Dermis microvascular lymphatic vessel endothelial cell (primary cell): ENCODE data around the gene ATP4A. TPM values are rescaled to one million over a fixed set of nuclear protein-coding genes. Genes with fewer than 3 reads are reported as not detected.
"Not testable (repeated sequence)": the region's sequence is repeated elsewhere in the genome, so short reads cannot be mapped to it uniquely, and the experiment has no call there.

Source experiments
- DNase-seq, 2 donors: peaks; one replicate each; pipeline versions ENCODE4 v3.0.0 to v3.0.0-alpha.2; 2010; ENCODE audit warnings: low read depth in 2 of 2
- total RNA-seq: library from RNA; depleted of rRNA; stranded (reverse); fragments of >200 nt; gene quantifications from 2 replicates; pipeline ENCODE4 v1.2.1, GENCODE V29; 2014

ATP4A gene
- total RNA-seq: not detected in 2 replicates

DNA sequence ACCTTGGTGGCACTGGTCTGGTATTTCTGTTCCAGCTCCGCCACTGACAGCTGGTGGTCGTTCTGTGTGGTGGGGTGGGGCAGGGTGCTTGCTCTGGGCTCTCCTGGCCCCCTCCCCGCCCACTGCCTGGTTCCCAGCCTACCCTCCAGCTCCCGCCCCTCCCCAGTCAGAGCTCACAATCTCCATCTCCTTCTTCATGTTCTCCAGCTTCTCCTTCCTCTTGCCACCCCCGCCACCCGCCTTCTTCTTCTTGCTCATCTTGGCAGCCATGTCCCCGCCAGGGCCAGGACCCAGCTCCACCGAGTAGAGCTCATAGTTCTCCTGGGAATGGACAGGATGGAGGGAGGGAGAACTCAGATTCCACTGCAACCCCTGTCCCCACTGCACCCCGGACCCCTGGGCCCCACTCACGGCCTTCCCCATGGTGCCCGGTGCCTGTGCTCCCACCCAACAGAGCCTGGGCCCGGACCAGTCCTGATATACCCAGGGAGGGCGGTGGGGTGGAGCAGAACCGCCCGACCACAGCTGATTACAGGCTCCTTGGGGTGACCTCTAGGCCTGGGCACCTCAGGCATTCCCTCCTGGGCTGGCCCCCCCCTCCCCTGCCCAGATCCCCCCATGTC is at the start of gene ATP4A:
TSS of gene ATP4A (minus strand) at position 452 of the 623 bp plus-strand sequence. CDS start at position 423, 29 bp downstream.
- no peak for DNase-seq

GRCh38 chr19:35612559-35613321 is 49.3 kb upstream of the ATP4A start, which contains the start of gene HAUS5:
HAUS5 (plus strand) TSS chr19:35612735; CDS start chr19:35612795, 60 bp downstream.
- peak; percentile 74 to 92 for DNase-seq

- no peak for DNase-seq
These were observed 48.7 kb upstream of the ATP4A start for GRCh38 chr19:35612224-35612558.

DNA sequence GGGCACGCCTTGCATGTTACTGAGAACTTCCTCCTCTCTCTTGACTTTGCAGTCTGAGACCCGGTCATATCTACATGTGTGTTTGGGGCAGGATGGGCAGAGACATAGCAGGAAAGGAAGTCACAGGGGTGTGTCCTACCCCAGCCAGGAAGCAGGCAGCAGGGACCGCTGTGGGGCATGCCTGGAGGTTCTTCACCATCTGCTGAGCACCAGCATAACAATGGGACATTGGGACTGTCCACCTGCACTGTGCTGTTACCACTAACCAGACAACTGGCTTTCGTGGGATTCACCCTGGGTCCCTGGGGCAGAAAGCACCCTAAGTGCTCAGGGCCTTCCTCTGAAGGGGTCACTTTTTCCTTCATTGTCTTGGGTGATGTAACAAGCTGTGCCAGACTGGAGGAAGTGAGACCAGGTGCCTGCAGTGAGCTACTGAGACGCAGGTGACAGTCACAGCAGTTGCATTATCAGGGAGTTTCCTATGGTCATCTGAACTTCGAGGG is 46.4 kb upstream of the ATP4A start:
- DNase-seq: no peak

- DNase-seq: no peak
These were observed 44.8 kb upstream of the ATP4A start for GRCh38 chr19:35608251-35608650.

GRCh38 chr19:35607661-35608060 is 44.2 kb upstream of the ATP4A start:
- DNase-seq: no peak

DNA sequence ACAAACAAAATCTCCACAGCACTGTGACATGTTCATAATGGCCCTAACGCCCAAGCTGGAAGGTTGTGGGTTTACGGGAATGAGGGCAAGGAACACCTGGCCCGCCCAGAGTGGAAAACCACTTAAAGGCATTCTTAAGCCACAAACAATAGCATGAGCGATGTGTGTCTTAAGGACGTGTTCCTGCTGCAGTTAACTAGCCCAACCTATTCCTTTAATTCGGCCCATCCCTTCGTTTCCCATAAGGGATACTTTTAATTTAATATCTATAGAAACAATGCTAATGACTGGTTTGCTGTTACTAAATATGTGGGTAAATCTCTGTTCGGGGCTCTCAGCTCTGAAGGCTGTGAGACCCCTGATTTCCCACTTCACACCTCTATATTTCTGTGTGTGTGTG is 43.7 kb upstream of the ATP4A start:
- not testable (repeated sequence) for DNase-seq

DNA sequence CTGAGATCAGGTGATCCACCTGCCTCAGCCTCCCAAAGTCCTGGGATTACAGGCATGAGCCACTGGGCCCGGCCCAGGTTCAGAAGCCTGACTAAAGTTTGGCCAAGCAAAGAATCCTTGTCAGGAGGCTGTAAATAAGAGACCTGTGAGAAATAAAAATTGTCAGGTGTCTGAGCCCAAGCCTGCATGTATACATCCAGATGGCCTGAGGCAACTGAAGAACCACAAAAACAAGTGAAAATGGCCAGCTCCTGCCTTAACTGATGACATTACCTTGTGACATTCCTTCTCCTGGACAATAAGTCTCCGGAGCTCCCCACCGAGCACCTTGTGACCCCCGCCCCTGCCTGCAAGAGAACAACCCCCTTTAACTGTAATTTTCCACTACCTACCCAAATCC is 41.0 kb upstream of the ATP4A start:
- DNase-seq: not testable (repeated sequence)

GRCh38 chr19:35601971-35602370 is 38.5 kb upstream of the ATP4A start:
- no peak for DNase-seq

GRCh38 chr19:35596366-35596999 is 33.0 kb upstream of the ATP4A start:
- peak in 1 of 2 donors; percentile 8 for DNase-seq

DNA sequence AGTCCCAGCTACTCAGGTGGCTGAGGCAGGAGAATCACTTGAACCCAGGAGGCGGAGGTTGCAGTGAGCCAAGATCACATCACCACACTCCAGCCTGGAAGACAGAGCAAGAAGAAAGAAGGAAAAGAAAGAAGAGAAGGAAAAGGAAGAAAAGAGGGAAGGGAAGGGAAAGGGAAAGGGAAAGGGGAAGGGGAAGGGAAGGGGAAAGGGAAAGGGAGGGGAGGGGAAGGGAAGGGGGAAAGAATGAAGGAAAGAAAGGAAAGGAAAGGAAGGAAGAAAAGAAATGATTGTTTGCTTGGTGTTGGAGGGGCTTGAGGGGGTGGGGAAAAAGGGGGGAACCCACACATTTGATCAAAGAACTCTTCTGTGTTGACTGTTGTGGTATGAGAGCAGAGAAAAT is 32.5 kb upstream of the ATP4A start:
- no peak for DNase-seq

GRCh38 chr19:35595026-35595425 is 31.6 kb upstream of the ATP4A start:
- not testable (repeated sequence) for DNase-seq

- peak; percentile 47 to 61 for DNase-seq
These were observed 28.8 kb upstream of the ATP4A start for GRCh38 chr19:35592226-35592625.

DNA sequence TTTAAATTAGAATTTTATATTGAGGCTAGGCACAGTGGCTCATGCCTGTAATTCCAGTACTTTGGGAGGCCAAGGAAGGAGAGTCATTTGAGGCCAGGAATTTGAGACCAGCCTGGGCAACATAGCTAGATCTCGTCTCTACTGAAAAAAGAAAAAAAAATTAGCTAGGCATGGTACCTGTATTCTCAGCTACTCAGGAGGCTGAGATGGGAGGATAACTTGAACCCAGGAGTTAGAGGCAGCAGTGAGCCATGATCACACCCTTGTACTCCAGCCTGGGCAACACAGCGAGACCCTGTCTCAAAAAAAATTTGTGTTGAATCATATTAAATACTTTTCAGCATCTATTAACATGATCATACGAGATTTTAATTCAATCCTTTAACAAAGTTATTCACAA is 27.4 kb upstream of the ATP4A start:
- no peak for DNase-seq

GRCh38 chr19:35587321-35587720 is 23.9 kb upstream of the ATP4A start:
- DNase-seq: peak; percentile 36 to 39

GRCh38 chr19:35585848-35586247 is 22.4 kb upstream of the ATP4A start, which contains the start of gene PMIS2:
PMIS2 (plus strand) TSS chr19:35586173; CDS start chr19:35586260, 87 bp downstream.
- DNase-seq: no peak

GRCh38 chr19:35582760-35583159 is 19.3 kb upstream of the ATP4A start:
- no peak for DNase-seq

DNA sequence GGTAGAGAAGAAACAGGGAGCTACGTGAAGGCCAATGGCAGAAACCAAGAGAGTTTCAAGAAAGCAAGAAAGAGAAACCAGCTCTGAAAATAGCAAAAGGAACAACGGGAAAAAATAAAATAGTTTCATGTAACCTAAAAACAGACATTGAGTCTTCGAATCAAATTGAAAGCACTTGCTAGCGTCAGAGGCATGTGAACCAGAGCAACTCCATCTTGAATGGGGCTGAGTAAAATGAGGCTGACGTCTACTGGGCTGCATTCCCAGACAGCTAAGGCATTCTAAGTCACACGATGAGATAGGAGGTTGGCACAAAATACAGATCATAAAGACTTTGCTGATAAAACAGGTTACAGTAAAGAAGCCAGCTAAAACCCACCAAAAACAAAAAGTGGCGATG is 15.2 kb upstream of the ATP4A start:
- DNase-seq: no peak

GRCh38 chr19:35577918-35578317 is 14.5 kb upstream of the ATP4A start:
- DNase-seq: no peak

DNA sequence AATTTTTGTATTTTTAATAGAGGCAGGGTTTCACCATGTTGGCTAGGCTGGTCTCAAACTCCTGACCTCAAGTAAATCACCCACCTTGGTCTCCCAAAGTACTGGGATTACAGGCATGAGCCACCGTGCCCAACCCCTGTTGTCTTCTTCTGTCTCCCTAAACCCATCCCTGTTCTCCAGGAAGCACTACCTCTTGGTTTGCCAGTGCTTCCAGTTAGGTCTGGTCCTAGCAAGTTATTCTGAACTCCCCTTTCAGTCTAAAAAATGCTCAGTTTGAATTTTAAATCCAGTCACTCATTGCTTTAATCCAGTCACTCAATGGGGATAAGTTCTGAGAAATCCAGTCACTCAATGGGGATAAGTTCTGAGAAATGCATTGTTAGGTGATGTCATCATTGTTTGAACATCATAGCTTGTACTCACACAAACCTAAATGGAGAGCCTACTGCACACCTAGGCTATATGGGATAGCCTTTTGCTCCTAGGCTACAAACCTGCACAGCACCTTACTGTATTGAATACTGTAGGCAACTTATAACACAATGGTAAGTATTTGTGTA is 8.0 kb upstream of the ATP4A start:
- DNase-seq: no peak

DNA sequence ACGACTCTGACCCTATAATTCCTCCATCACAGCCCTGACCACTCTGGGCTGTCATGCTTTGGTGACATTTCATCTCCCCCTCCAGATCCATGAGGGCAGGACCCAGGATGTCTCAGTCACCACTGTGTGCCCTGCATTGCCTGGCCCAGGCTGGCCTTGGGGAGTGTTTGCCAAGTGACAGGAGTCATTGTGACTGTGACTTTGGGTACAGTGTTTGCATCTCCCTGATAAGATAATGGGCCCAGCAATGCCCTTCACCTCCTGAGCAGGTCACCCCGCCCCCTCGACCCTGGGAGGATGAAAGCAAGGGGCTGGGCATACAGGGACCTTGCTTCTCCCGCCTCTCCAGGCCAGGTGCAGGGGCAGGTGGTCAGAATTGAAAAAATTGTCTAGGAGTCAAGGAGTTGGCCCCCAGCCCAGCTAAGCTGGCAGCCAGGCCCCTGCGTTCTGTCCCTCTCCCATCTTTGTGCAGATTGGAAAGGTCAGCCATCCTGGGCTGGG is 5.9 kb upstream of the ATP4A start:
- no peak for DNase-seq

DNA sequence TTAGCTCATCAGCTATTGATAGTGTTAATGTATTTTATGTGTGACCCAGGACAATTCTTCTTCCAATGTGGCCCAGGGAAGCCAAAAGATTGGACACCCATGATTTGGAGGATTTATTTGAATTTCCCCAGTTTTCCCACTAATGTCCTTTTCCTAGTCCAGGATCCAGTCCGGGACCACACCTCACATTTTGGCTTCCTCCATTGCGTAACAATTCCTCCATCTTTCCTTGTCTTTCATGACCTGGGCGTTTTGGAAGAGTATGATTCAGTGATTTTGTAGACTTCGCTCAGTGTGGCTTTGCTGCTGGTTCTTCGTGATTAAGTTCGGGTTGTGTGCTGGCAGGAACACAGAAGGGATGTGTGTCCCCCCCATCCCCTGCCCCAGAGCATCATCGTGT is 3.3 kb upstream of the ATP4A start:
- DNase-seq: no peak
